ENCODE results near the gene B3GALT4. TPM values are rescaled to one million over a fixed set of nuclear protein-coding genes. Genes with fewer than 3 reads are reported as not detected.

Gene B3GALT4
- total and polyA plus RNA-seq, 2 of the 13 experiments (the other 11 are each of a cell fraction or from before 2014, with no cell fraction given): 0.04 to 0.27 TPM

DNA sequence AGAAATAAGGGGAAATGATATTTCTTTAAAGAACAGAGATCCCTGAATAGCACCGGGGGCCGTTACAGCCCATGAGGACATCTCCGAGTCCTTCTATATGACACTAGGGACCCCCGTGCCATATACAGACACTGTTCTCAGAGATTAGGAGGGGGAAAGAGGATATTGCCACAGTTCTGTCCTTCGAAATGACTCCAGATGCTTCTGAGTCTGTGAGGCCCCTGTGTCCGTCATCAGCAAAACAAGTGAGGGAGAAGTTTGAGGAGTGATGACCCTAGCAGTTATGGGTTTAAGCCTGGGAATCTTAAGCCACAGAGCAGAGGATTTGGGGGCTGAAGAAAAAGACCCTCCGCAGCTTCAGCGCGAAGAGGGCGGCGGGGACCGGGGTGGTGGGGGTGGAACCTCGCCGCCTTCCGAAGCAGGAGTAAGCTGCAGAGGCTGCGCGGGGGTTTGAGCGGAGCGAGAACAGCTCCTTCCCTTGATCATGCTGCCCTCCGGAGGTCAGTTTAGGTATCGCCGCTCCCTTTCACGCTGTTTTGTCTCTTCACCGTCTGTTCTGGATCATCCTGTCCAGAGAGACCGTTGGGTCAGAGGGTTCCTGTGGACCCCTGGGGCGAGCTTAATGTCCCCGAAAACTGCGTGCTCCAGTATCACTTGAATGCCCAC lies 28.8 kb upstream of the B3GALT4 start (continued):
- TF ChIP-seq CHD4 (IDR thresholded peaks at IDR 0.05; ENCODE audit: borderline replicate concordance, low read length): no peak
- no peak for TF ChIP-seq ZFYVE20 (CRISPR knock-in tag; IDR thresholded peaks at IDR 0.05; ENCODE audit: borderline replicate concordance, low read depth)
- TF ChIP-seq, protein P1, sequence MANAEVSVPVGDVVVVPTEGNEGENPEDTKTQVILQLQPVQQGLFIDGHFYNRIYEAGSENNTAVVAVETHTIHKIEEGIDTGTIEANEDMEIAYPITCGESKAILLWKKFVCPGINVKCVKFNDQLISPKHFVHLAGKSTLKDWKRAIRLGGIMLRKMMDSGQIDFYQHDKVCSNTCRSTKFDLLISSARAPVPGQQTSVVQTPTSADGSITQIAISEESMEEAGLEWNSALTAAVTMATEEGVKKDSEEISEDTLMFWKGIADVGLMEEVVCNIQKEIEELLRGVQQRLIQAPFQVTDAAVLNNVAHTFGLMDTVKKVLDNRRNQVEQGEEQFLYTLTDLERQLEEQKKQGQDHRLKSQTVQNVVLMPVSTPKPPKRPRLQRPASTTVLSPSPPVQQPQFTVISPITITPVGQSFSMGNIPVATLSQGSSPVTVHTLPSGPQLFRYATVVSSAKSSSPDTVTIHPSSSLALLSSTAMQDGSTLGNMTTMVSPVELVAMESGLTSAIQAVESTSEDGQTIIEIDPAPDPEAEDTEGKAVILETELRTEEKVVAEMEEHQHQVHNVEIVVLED (CRISPR knock-in tag; IDR thresholded peaks at IDR 0.05; ENCODE audit: borderline replicate concordance): no peak
- no peak for TF ChIP-seq KLF13 (CRISPR knock-in tag; IDR thresholded peaks at IDR 0.05)
- TF ChIP-seq ZBTB25 (CRISPR knock-in tag; IDR thresholded peaks at IDR 0.05): peak; percentile 52
- TF ChIP-seq, protein P2, sequence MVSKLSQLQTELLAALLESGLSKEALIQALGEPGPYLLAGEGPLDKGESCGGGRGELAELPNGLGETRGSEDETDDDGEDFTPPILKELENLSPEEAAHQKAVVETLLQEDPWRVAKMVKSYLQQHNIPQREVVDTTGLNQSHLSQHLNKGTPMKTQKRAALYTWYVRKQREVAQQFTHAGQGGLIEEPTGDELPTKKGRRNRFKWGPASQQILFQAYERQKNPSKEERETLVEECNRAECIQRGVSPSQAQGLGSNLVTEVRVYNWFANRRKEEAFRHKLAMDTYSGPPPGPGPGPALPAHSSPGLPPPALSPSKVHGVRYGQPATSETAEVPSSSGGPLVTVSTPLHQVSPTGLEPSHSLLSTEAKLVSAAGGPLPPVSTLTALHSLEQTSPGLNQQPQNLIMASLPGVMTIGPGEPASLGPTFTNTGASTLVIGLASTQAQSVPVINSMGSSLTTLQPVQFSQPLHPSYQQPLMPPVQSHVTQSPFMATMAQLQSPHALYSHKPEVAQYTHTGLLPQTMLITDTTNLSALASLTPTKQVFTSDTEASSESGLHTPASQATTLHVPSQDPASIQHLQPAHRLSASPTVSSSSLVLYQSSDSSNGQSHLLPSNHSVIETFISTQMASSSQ (IDR thresholded peaks at IDR 0.05; ENCODE audit: low read depth): no peak
- TF ChIP-seq, protein P2 (CRISPR knock-in tag; IDR thresholded peaks at IDR 0.05; ENCODE audit: borderline replicate concordance): no peak
- no peak for TF ChIP-seq ZNF639 (CRISPR knock-in tag; conservative IDR thresholded peaks at IDR 0.05)
- TF ChIP-seq SNAPC4 (CRISPR knock-in tag; IDR thresholded peaks at IDR 0.05): no peak
- TF ChIP-seq, protein P3, sequence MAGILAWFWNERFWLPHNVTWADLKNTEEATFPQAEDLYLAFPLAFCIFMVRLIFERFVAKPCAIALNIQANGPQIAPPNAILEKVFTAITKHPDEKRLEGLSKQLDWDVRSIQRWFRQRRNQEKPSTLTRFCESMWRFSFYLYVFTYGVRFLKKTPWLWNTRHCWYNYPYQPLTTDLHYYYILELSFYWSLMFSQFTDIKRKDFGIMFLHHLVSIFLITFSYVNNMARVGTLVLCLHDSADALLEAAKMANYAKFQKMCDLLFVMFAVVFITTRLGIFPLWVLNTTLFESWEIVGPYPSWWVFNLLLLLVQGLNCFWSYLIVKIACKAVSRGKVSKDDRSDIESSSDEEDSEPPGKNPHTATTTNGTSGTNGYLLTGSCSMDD (CRISPR knock-in tag; IDR thresholded peaks at IDR 0.05): no peak
